ENCODE data around the gene RUFY2.

Gene RUFY2, protein sequence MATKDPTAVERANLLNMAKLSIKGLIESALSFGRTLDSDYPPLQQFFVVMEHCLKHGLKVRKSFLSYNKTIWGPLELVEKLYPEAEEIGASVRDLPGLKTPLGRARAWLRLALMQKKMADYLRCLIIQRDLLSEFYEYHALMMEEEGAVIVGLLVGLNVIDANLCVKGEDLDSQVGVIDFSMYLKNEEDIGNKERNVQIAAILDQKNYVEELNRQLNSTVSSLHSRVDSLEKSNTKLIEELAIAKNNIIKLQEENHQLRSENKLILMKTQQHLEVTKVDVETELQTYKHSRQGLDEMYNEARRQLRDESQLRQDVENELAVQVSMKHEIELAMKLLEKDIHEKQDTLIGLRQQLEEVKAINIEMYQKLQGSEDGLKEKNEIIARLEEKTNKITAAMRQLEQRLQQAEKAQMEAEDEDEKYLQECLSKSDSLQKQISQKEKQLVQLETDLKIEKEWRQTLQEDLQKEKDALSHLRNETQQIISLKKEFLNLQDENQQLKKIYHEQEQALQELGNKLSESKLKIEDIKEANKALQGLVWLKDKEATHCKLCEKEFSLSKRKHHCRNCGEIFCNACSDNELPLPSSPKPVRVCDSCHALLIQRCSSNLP

DNA sequence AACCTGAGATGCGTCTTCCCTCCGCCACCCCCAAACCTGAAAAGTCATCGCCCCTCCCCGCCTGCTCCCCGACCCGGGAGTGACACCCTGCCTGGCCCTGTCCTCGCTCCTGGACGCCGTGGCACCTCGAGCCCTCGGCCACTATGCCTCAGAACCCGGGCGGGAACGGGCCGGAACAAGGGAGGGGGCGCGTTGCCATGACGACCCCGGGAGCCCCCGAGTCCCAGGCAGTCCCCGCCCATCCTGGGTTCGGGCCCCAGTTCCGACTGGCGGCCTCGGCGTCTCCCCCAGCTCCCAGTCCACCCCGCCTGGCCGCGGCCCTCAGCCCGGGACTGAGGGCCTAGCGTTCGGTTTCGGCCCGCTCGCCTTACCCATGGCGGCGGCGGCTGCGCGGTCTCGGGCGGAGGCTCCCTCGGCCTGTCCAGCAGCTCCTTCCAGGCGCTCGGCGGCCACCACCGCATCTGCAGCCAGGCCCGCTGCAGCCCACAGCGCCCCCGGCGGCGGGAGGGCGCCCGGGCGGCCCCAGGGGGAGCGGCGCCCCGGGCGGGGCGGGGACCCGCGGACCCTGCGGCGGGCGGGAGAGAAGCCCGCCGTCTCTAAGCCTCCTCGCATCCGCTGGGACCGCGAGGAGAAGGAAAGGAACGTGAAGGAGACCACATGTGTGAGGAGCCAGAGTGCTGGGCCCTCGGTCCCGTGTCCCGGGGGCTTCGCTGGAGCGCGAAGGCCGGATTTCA lies at the start of gene RUFY2:
Gene RUFY2, minus strand, starts transcription at position 463 of the 734 bp plus-strand sequence. Its CDS starts 88 bp downstream, at position 375.
- DNase-seq (ENCODE audit: low read depth), result peak; percentile 73

DNA sequence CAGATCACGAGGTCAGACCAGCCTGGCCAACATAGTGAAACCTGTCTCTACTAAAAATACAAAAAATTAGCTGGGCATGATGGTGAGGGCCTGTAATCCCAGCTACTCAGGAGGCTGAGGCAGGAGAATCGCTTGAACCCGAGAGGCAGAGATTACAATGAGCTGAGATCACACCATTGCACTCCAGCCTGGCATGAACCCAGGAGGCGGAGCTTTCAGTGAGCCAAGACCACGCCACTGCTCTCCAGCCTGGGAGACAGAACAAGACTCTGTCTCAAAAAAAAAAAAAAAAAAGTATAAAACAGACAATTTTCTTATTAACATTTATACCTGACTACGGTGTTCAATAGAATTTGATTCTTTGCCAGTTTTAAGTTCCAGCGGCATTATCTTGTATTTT lies 42.6 kb upstream of the RUFY2 start:
- peak; percentile 57 for DNase-seq (ENCODE audit: low read depth)

DNA sequence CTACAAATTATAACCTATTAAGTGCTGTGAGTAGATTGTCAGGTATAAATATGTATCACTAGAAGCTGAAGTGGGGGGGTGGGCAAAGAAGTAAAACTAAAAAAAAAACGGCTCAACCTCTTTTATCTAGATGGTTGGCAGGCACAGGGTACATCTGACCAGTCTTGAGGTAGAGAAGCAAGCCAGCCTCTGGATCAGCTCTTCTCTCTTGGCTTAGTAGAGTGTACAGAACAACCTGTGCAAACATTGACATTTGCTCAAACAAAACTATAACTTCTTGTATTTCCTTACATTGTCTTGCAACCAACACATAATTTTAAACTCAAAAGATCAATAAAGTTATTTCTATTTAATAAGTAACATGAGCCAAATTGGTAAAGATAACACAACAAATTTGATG lies 39.1 kb upstream of the RUFY2 start:
- DNase-seq (ENCODE audit: low read depth), result no peak

DNA sequence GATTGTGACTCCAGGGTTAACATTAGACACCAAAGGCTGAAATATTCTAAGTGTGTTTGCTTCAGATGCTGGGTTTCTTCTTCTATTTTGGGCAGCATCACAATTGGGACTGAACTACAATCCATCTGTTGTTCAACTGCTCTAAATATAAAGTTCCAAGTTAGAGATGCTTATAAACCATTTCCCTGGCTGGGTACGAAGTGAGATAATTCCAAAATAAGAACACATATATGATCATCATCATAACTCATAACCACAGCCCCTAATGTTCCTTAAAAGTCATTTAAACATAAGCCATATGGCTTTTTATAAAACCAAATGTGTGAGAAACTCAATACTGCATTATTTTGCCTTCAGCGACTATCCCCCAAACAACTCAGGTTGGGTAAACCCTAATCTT lies 35.9 kb upstream of the RUFY2 start:
- no peak for DNase-seq (ENCODE audit: low read depth)

DNA sequence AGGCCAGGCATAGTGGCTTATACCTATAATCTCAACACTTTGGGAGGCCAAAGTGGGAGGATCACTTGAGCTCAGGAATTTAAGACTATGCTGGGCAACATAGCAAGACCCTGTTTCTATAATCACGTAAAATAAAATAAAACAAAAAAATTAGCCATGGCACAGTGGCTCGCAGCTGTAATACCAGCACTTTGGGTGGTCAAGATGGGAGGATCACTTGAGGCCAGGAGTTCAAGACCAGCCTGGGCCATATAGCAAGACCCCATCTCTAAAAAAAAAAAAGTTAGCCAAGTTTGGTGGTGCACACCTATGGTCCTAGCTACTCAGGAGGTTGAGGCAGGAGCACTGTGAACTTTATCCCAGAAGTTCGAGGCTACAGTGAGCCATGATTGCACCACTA lies 33.8 kb upstream of the RUFY2 start:
- no peak for DNase-seq (ENCODE audit: low read depth)

DNA sequence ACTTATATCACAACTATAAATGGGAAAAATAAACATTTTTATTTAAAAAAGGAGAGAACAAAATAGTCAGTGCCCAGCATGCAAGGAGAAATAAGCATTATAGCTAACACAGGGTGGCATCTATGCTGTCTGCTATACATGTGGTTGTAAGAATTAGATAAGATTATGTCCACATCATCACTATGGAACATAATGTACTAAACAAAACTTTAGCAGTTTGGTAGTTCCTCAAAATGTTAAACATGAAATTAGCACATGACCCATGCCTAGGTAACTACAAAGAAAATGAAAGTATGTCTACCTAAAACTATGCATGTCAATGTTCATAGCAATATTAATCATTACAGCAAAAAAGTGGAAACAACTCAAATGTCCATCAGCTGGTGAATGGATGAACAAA lies 28.7 kb upstream of the RUFY2 start:
- DNase-seq (ENCODE audit: low read depth), result no peak

DNA sequence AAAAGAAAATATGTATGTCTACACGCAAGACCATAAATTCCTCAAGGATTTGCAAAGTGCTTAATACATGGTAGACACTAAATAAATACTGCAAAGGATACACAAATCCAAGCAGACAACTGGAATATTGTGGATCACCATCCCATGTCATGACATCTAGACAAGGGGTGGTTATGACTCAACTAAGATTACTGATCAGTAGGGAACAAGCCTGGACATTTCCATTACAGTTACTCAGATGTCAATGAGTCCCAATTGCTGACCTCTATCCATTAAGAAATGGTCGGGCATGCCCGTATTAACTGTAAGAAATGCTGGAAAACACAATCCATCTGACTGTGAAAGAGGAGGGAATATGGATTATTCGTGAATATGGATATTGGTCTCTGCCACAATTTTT lies 27.6 kb upstream of the RUFY2 start:
- DNase-seq (ENCODE audit: low read depth), result peak; percentile 8

DNA sequence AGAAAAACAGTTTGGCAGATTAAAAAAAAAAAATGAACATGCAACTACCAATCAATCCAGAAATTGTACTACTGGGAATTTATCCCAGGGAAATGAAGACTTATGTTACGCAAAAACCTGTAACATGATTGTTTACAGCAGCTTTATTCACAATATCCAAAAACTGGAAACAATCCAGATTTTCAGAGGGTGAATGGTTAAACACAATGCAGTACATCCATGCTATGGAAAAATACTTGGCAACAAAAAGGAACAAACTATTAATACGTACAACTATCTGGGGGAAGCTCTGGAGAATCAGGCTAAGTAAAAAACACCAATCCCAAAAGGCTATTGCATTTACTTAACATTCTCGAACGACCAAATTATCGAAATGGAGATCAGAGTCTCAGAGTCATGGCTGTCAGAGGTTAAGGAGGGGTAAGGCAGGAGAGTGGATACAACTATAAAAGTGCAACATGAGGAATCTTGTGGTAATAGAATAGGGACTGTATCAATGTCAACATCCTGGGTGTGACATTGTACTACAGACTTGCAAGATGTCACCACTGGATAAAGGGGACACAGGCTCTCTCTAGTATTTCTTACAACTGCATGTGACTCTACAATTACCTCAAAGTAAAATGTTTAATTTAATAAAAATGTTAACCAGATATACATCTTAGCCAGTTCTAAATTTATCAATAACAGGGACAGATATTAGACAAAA lies 21.5 kb upstream of the RUFY2 start:
- peak; percentile 7 for DNase-seq (ENCODE audit: low read depth)

DNA sequence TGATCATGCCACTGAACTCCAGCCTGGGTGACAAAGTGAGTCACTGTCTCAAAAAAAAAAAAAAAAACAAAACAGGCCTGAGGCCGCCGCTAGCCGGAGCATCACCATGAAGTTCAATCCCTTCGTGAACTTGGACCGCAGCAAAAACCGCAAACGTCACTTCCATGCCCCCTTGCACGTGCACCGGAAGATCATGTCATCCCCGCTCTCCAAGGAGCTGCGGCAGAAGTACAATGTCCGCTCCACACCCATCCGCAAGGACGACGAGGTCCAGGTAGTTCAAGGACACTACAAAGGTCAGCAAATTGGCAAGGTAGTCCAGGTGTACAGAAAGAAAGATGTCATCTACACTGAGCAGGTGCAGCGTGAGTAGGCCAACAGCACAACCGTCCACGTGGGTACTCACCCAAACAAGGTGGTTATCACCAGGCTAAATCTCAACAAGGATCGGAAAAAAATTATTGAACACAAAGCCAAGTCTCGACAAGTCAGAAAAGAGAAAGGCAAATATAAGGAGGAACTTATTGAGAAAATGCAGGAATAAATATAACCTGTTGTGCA lies 17.5 kb upstream of the RUFY2 start:
- no peak for DNase-seq (ENCODE audit: low read depth)

DNA sequence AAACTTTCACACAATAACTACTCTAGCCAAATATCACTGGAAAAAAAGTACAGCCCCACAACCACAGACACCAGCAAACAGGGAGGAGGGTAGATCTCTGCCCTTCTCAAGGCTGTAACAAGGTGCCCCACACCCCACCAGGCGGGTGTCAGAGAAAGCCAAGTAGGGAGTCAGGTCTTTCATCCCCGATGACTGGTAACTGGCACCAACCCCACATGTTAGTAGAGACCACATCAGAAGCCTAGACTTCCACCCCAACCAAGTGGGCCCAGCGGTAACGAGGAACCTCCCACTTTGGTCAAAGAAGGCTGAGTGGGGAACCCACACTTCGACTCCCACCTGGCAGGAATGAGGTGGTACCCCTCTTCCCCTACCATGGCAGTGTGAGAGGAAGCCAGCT lies 16.4 kb upstream of the RUFY2 start:
- DNase-seq (ENCODE audit: low read depth), result no peak

DNA sequence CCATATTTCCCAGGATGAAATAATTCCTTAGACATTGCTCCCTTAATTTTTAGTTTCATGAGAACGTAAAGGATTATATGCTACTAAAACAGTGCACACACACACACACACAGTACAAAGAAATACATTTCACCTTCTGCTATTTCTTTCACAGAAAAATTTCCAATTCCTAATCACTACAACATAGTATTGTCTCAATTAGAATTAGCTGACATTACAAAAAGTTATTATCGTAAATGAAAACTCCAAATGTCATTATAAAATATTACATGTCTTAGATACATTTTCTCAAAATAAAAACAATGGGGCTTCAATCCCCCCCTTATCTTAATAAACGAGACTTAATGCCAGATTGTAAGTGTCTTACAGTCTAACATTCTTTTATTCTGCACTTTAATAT lies 12.3 kb upstream of the RUFY2 start:
- DNase-seq (ENCODE audit: low read depth), result no peak

DNA sequence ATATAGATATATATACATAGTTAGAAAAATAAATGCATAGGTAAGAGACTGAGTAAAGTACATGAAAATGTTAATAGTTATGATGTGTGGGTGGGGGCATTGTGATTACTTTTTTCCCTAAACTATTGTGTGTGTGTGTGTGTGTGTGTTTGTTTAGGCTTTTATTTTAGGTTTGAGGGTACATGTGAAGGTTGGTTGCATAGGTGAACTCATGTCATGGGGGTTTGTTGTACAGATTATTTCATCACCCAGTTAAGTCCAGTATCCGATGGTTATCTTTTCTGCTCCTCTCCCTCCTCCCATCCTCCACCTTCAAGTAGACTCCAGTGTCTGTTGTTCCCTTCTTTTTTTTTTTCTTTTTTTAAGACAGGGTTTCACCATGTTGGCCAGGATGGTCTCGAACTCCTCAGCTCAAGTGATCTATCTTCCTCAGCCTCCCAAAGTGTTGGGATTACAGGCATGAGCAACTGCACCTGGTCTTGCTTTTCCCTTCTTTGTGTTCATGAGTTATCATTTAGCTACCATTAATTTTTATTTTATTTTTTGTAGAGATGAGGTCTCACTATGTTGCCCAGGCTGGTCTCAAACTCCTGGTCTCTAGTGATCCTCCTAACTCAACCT lies 1.9 kb upstream of the RUFY2 start:
- no peak for DNase-seq (ENCODE audit: low read depth)

DNA sequence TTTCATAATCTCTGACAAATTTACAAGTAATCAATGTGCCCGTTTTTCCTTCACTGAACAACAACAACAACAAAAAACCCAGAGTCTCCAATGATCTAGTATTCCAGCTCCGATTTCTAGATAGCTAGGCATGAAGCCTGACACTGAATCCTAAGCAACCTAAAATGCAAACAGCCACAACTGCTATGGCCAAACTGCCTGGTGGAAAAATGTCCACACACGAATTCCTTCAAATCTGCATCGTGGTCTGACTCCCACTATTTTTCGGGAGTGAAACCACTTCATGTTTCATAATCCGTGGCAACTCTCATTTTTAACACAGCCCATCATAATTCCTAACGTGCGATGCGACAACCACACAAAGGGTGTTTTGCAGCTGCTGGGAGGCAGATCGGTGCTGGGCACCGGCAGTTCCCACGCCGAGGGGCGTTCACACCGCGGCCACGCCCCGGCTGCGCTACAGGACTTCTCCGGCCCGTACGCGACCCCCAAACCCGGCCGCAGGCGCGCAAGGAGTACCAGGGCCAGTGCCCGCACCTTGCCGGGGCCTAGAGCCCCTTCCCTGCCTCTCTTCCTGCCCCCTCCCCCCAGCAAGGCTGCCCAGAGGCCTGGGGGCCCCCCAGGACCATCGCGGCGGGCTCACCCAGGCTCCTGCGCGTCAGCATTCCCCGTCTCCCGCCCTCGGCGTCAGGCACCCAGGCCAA lies 814 bp downstream of the RUFY2 start:
- peak; percentile 72 for DNase-seq (ENCODE audit: low read depth)

DNA sequence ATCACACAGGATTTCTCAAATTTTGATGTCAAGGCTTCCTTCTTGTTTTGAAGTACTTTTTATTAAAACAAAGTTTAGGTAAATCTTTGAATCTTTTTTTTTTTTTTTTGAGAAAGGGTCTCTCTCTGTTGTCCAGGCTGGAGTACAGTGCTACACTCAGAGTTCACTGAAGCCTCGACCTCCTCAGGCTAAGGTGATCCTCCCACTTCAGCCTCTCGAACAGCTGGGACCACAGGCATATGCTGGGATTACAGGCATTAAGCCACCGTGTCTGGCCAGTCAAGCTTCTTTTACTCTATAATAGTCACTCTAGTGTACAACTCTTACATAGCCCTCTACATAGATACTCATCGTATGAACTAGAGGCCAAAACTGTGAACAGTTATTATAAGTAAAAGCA lies 3.4 kb downstream of the RUFY2 start:
- no peak for DNase-seq (ENCODE audit: low read depth)

DNA sequence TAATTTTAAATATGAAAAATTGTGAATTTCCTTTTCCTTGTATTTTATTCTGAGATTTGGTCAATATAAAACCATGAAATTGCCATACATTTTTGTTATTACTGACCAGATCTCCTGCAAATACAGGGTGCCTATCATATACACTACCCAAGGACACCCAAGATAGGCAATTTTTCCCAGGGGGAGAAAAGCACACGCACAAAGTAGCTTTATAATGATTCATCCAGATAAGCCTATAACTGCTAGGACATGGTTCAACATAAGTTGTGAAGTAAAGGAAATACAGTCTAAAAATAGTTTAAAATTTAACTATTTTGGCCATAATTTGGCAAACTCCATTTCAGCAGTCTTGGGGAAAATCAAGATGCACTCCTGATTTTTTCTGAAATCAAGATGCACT lies 4.8 kb downstream of the RUFY2 start:
- peak; percentile 61 for DNase-seq (ENCODE audit: low read depth)

DNA sequence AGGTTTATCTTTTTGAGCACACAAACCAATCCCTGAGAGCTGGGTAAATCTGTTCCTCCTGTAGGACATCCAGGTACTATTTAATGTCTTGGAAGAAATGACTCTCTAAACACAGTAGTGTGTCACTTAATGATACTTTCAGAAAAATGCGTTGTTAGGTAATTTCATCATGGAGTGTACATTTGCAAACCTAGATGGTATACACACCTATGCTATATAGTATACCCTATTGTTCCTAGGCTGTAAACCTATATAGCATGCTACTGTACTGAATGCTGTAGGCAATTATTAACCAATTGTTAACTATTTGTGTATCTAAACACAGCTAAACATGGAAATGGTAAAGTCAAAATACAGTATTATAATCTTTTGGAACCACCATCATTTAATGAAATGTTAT lies 10.1 kb downstream of the RUFY2 start:
- no peak for DNase-seq (ENCODE audit: low read depth)

DNA sequence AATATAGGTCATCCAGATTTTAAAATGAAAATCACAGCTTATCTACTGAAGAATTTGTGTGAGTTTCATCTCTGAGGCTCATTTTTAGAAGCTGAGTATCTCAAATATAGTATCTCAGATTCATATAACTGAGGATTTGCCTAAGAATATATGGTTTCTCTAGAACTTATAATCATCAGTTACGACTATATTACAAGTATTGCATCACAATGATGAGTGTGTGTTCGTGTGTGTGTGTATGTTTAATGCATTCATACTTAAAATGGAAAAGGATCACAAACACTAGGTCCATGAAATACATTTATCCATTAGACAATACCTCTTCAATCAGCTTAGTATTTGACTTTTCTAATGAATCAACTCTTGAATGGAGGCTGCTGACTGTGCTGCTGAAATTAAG lies 21.3 kb downstream of the RUFY2 start:
- no peak for DNase-seq (ENCODE audit: low read depth)

DNA sequence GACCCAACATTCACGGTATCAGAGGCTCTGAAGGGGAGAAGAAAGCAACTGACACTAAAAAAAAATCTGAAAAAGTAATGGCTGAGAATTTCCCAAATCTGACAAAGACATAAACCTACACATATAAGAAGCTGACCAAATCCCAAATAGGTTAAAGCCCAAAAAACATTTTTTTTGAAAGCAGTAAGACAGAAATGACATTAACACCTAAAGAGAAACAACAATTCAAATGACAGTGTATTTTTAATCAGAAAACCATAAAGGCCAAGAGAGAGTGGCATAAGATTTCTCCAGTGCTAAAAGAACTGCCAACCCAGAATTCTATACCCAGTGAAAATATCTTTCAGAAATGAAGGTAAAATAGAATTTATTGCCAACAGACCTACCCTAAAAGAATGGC lies 35.5 kb downstream of the RUFY2 start:
- DNase-seq (ENCODE audit: low read depth), result no peak

DNA sequence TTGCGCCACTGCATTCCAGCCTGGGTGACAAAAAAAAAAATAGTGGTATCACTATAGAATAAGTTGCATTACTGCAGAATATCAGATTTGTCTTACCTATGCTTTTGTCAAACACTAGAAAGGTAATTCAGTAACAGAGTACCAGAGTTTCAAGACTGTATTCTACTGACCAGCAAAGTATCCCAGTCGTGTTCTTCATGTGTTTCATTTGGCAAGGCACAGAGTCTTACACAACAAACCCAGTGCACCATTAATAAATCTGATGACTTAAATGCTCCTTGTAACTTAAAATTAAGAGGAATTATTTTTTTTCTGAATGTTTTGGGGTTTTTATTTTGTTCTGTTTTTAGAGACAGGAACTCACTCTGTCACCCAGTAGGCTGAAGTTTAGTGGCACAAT lies 40.0 kb downstream of the RUFY2 start:
- DNase-seq (ENCODE audit: low read depth), result peak; percentile 14

DNA sequence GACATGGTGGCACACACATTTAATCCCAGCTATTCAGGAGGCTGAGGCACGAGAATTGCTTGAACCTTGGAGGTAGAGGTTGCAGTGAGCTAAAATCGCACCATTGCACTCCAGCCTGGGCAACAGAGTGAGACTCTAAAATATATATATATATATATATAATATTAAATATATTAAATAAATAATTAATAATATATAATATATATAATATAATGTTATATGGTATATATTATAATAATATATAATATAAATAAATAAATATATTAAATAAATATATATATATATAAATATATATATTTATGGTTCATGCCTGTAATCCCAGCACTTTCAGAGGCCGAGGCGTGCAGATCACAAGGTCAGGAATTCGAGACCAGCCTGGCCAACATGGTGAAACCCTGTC lies 40.5 kb downstream of the RUFY2 start:
- no peak for DNase-seq (ENCODE audit: low read depth)

DNA sequence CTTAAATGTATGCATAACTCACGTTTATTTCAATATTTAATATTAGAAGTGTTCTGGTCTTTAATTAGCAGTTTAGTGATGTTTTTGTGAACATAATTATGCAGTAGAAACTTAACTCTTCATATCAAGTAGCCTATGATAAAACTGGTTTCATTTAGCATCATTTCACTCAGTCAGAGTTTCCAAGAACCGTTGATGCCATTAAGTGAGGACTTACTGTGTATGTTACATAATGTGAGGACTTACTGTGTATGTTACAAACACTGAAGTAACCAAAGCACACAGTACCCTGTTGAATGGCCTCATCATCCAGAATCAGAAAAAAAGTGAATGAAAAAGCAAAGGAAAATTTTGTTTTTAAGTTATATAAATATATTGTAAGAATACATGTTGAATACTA lies 41.5 kb downstream of the RUFY2 start:
- no peak for DNase-seq (ENCODE audit: low read depth)
